Suprapubic skin (tissue), 3 donors: ENCODE measurements around the gene LMF2.

ENCODE experiments used
- EP300 ChIP-seq: sonication (generic); formaldehyde crosslinking; IDR thresholded peaks from one replicate; pipeline ENCODE4 v1.6.1; 2017; ENCODE audit warnings: antibody characterized with exemption
- TF ChIP-seq, protein P1 (sequence below), 2 donors: fragments of 200-600 bp in 1 of 2; fragments of 450-650 bp in 1 of 2; sonication (generic) in 1 of 2; IDR thresholded peaks; one replicate each; pipeline ENCODE4 v1.5.1; 2016 to 2019; ENCODE audit warnings: antibody characterized with exemption in 2 of 2, mild to moderate bottlenecking in 1 of 2, moderate library complexity in 1 of 2

DNA sequence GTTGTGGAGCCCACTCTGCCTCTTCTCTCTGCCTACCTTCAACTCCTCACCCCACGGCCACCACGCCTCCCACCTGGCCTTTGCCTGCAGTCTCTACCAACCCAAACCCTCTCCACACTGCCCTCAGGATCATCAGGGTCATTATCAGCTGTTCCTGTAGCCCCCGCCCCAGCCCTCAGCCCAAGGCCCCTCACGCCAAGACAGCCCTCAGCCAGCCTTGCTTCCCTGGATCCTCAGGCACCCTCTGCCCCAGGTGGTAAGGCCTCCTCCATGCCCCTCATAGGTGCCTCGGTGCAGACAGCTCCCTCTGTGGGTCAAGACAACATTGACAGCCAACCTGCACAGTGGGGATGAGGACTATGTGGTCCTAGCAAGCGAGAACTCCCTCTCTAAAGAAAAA lies 34.4 kb downstream of the LMF2 start:
- TF ChIP-seq, protein P1, sequence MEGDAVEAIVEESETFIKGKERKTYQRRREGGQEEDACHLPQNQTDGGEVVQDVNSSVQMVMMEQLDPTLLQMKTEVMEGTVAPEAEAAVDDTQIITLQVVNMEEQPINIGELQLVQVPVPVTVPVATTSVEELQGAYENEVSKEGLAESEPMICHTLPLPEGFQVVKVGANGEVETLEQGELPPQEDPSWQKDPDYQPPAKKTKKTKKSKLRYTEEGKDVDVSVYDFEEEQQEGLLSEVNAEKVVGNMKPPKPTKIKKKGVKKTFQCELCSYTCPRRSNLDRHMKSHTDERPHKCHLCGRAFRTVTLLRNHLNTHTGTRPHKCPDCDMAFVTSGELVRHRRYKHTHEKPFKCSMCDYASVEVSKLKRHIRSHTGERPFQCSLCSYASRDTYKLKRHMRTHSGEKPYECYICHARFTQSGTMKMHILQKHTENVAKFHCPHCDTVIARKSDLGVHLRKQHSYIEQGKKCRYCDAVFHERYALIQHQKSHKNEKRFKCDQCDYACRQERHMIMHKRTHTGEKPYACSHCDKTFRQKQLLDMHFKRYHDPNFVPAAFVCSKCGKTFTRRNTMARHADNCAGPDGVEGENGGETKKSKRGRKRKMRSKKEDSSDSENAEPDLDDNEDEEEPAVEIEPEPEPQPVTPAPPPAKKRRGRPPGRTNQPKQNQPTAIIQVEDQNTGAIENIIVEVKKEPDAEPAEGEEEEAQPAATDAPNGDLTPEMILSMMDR (IDR thresholded peaks at IDR 0.05) = no peak
- TF ChIP-seq EP300 = no peak
